K562 (cell line): Measurements from ENCODE around the gene DAB1. TPM values are rescaled to one million over a fixed set of nuclear protein-coding genes. Genes with fewer than 3 reads are reported as not detected.

Experiments
- ATAC-seq: fragments of 200-7000 bp; cut with Tn5 transposase; 3 replicates; pipeline ENCODE4 v1.9.1; 2020; ENCODE audit warnings: moderate library complexity
- BruUV-seq: library from RNA; stranded (reverse); fragments of 400-500 nt; replicated peaks from 2 replicates; lab custom pipeline; 2021; lab: Mats Ljungman, UMichigan
- CTCF ChIA-PET: fragments of 300-600 bp; formaldehyde crosslinking; extraction: SDS; loops from one replicate; lab custom pipeline; 2021; ENCODE audit warnings: low intra/inter-chr PET ratio; lab: Yijun Ruan, JAX
- POLR2A ChIA-PET: fragments of 300-600, 350-650 bp; sonication (Branson Sonifier 250); formaldehyde crosslinking; extraction: SDS; loops from one replicate; lab custom pipeline; 2021; ENCODE audit warnings: antibody characterized with exemption, inconsistent platforms; lab: Yijun Ruan, JAX
- DNase-seq, 4 experiments: peaks; one replicate each; pipeline versions ENCODE4 v3.0.0 to v3.0.0-alpha.2; 2011 to 2018; ENCODE audit warnings: low spot score in 3 of 4, mixed read lengths in 3 of 4; ENCODE audit errors: extremely low read depth in 1 of 4
- FAIRE-seq: peaks from 2 replicates; lab custom pipeline; 2011; peaks lifted over from hg19 to GRCh38; lab: Jason Lieb, UNC
- H2AFZ ChIP-seq: 2 replicates; pipeline ENCODE4 v1.6.0; 2011; ENCODE audit warnings: low read depth, low read length, control low read depth, inconsistent platforms
- H3K27ac ChIP-seq: fragments of 200-600 bp; 3 replicates; pipeline ENCODE4 v1.8.0; 2011; ENCODE audit warnings: low read depth, mild to moderate bottlenecking, control low read depth, inconsistent platforms, low read length, moderate library complexity, mixed read lengths; ENCODE audit errors: extremely low read depth
- H3K27me3 ChIP-seq, 2 experiments: fragments of 300-600 bp in 1 of 2; 2 replicates in 1 of 2; 3 replicates in 1 of 2; pipeline versions ENCODE4 v1.6.0 to v1.8.0; 2011; ENCODE audit warnings: inconsistent platforms in 2 of 2, low read length in 2 of 2, mild to moderate bottlenecking in 1 of 2, mixed read lengths in 1 of 2, moderate library complexity in 1 of 2; ENCODE audit not compliant: control insufficient read depth in 2 of 2, insufficient read depth in 2 of 2
- H3K36me3 ChIP-seq: fragments of 300-600 bp; 3 replicates; pipeline ENCODE4 v1.8.0; 2011; ENCODE audit warnings: mild to moderate bottlenecking, low read length, inconsistent platforms; ENCODE audit not compliant: control insufficient read depth, insufficient read depth
- H3K4me1 ChIP-seq, 2 experiments: fragments of 200-600 bp in 1 of 2; replicated peaks in 1 of 2; 2 replicates in 1 of 2; 3 replicates in 1 of 2; pipeline versions ENCODE4 v1.5.1 to v1.8.0; 2011; ENCODE audit warnings: inconsistent platforms in 2 of 2, low read length in 2 of 2, mild to moderate bottlenecking in 1 of 2, mixed read lengths in 1 of 2, moderate library complexity in 1 of 2; ENCODE audit not compliant: control insufficient read depth in 2 of 2, insufficient read depth in 2 of 2
- H3K4me2 ChIP-seq: 2 replicates; pipeline ENCODE4 v1.6.1; 2011; ENCODE audit warnings: low read length, control low read depth, inconsistent platforms, mixed read lengths; ENCODE audit not compliant: insufficient read depth
- H3K4me3 ChIP-seq: fragments of 200-600 bp; sonication (generic), shearing (Covaris generic); 2 replicates; pipeline ENCODE4 v1.5.1; 2016; ENCODE audit warnings: control low read depth, inconsistent platforms
- H3K79me2 ChIP-seq: fragments of 200-600 bp; 3 replicates; pipeline ENCODE4 v1.8.0; 2011; ENCODE audit warnings: low read length, inconsistent platforms; ENCODE audit not compliant: control insufficient read depth, insufficient read depth
- H3K9ac ChIP-seq, 2 experiments: 2 replicates each; pipeline versions ENCODE4 v1.6.0 to v1.6.1; 2011; ENCODE audit warnings: low read depth in 2 of 2, low read length in 2 of 2, control low read depth in 1 of 2, inconsistent platforms in 1 of 2, mild to moderate bottlenecking in 1 of 2, mixed read lengths in 1 of 2; ENCODE audit not compliant: insufficient read depth in 1 of 2
- H3K9me1 ChIP-seq: one replicate; pipeline ENCODE4 v1.6.0; 2011; ENCODE audit warnings: inconsistent platforms, mild to moderate bottlenecking, low read length, moderate library complexity; ENCODE audit not compliant: control insufficient read depth, insufficient read depth
- H3K9me3 ChIP-seq: replicated peaks from 2 replicates; pipeline ENCODE4 v1.5.1; 2011; ENCODE audit warnings: low read depth, low read length, inconsistent platforms; ENCODE audit not compliant: control insufficient read depth, insufficient read depth
- H4K20me1 ChIP-seq: replicated peaks from 2 replicates; pipeline ENCODE4 v1.6.1; 2011; ENCODE audit warnings: low read length, inconsistent platforms, mixed read lengths; ENCODE audit not compliant: control insufficient read depth, insufficient read depth
- GATA2 ChIP-seq: sonication (generic); formaldehyde crosslinking; IDR thresholded peaks from 2 replicates; pipeline ENCODE4 v1.4.0; 2020; ENCODE audit warnings: mild to moderate bottlenecking, missing genetic modification reagents
- HMBOX1 ChIP-seq: sonication (generic); IDR thresholded peaks from 2 replicates; pipeline ENCODE4 v1.6.1; 2016
- NFXL1 ChIP-seq: fragments of 450-650 bp; formaldehyde crosslinking; IDR thresholded peaks from 2 replicates; pipeline ENCODE4 v1.4.0; 2021; ENCODE audit warnings: mild to moderate bottlenecking
- OTX1 ChIP-seq: fragments of 450-650 bp; formaldehyde crosslinking; IDR thresholded peaks from 2 replicates; pipeline ENCODE4 v1.4.0; 2022; ENCODE audit warnings: mild to moderate bottlenecking
- POLR2AphosphoS2 ChIP-seq: IDR thresholded peaks from 2 replicates; pipeline ENCODE4 v1.6.1; 2012; ENCODE audit warnings: low read length, improper control_type of control experiment
- RBM25 ChIP-seq: fragments of 200-400 bp; formaldehyde crosslinking; IDR thresholded peaks from 2 replicates; pipeline ENCODE4 v1.6.1; 2018; ENCODE audit warnings: low read length, low read depth, moderate library complexity; ENCODE audit not compliant: severe bottlenecking
- TAF1 ChIP-seq: IDR thresholded peaks from 2 replicates; pipeline ENCODE4 v1.6.1; 2011; ENCODE audit warnings: mild to moderate bottlenecking, low read length, moderate library complexity; ENCODE audit not compliant: insufficient read depth, control insufficient read depth, severe bottlenecking; ENCODE audit errors: extremely low read depth
- TCF7L2 ChIP-seq: fragments of 150-350 bp; IDR thresholded peaks from 2 replicates; pipeline ENCODE4 v1.6.1; 2016; ENCODE audit warnings: low read depth, mild to moderate bottlenecking, low read length, moderate library complexity
- TFAM ChIP-seq: fragments of 250-450 bp; sonication (Bioruptor Pico); conservative IDR thresholded peaks from 2 replicates; pipeline ENCODE4 v1.5.0; 2021; ENCODE audit warnings: mild to moderate bottlenecking, moderate library complexity
- TSHZ1 ChIP-seq: fragments of 250-450 bp; sonication (Bioruptor Pico); IDR thresholded peaks from 2 replicates; pipeline ENCODE4 v1.4.0; 2020; ENCODE audit warnings: mild to moderate bottlenecking, moderate library complexity
- WGBS: fragments of 100-300 bp; shearing (Covaris generic); methylation state at CpG from one replicate; pipeline ENCODE4 v1.1.6; 2016; ENCODE audit warnings: low coverage, mixed read lengths; ENCODE audit not compliant: insufficient coverage; ENCODE audit errors: missing lambda C conversion rate; 5-methylcytosine and 5-hydroxymethylcytosine counted together
- in situ Hi-C: fragments of 300-500 bp; cut with MboI; formaldehyde crosslinking; loops from 4 replicates; pipeline ENCODE4 v1.15.0; 2018; ENCODE audit warnings: inconsistent platforms, mixed read lengths
- intact Hi-C: fragments of 100-400 bp; cut with micrococcal nuclease; formaldehyde crosslinking; loops from 2 replicates; pipeline ENCODE4 v1.14.2; 2022
- polyA plus RNA-seq, 8 experiments: library from polyadenylated mRNA; depleted of rRNA in 4 of 8; stranded (reverse) in 5 of 8; unstranded in 3 of 8; fragments of >200 nt; fragmentation: Nextera tagmentation in 2 of 8; fragmentation: Illumina TruSeq in 1 of 8; extraction: Ambion mirVana in 2 of 8; extraction: Trizol in 1 of 8; gene quantifications; 2 replicates each; pipeline versions ENCODE4 v1.2.1 to v1.2.3, GENCODE V29; 2011 to 2014; ENCODE audit warnings: inconsistent platforms in 1 of 8, missing spikeins in 1 of 8
- total RNA-seq, 7 experiments: library from RNA; depleted of rRNA in 6 of 7; stranded (reverse); fragments of >200 nt in 6 of 7; fragmentation: Illumina TruSeq in 2 of 7; extraction: Trizol in 2 of 7; gene quantifications; 2 replicates each; pipeline versions ENCODE4 v1.2.1 to v1.2.3, GENCODE V29; 2011 to 2021; ENCODE audit warnings: low replicate concordance in 1 of 7

The DAB1 gene
- total and polyA plus RNA-seq, 9 of the 15 experiments (the other 6 are each of a cell fraction or from before 2014, with no cell fraction given): not detected

- no peak for TF ChIP-seq TAF1
- no peak for TF ChIP-seq TCF7L2
- TF ChIP-seq POLR2AphosphoS2: no peak
- TF ChIP-seq HMBOX1: no peak
- TF ChIP-seq TFAM (CRISPR knock-in tag): no peak
- no peak for TF ChIP-seq GATA2 (CRISPR knock-in tag)
- TF ChIP-seq NFXL1 (CRISPR knock-in tag): no peak
- no peak for TF ChIP-seq RBM25
Observed at GRCh38 chr1:57058652-57059501, 365.0 kb downstream of the DAB1 start (continued).

- no peaks in the 10 kb centered on the region for H3K9me3 ChIP-seq
- no peak overlapping the region for H2AFZ ChIP-seq
- no peaks in the 10 kb centered on the region for H3K36me3 ChIP-seq
- H3K27ac ChIP-seq: no peak overlapping the region
- CTCF ChIA-PET: no interaction called here
- no peaks in the 10 kb centered on the region for H4K20me1 ChIP-seq
- no peak overlapping the region for H3K4me3 ChIP-seq
- in situ Hi-C loops: no loop called here
- no peak for TF ChIP-seq TSHZ1 (CRISPR knock-in tag)
- no peak for TF ChIP-seq OTX1 (CRISPR knock-in tag)
- H3K4me2 ChIP-seq: no peak overlapping the region
- POLR2A ChIA-PET: no interaction called here
- no peak for DNase-seq
- H3K27me3 ChIP-seq: no peaks in the 10 kb centered on the region
- WGBS: 0% methylated on average over 9 of the region's 9 CpGs
- H3K4me1 ChIP-seq: no peaks in the 10 kb centered on the region
- intact Hi-C loops: no loop called here
- no peak for FAIRE-seq
- H3K9me1 ChIP-seq: no peaks in the 10 kb centered on the region
- no peak overlapping the region for H3K9ac ChIP-seq
- no peaks in the 10 kb centered on the region for H3K79me2 ChIP-seq
- no peak for ATAC-seq
- no TSS peak for BruUV-seq
Observed at GRCh38 chr1:57048856-57049255, 375.0 kb downstream of the DAB1 start.
